HG02642 (cell line): Measurements from ENCODE around the gene TMPRSS13.

Source experiments
- ATAC-seq: cut with Tn5 transposase; IDR thresholded peaks from one replicate; pipeline ENCODE4 v1.9.1; 2021; ENCODE audit warnings: mild to moderate bottlenecking; ENCODE audit not compliant: unreplicated experiment, poor library complexity

The TMPRSS13 gene

DNA sequence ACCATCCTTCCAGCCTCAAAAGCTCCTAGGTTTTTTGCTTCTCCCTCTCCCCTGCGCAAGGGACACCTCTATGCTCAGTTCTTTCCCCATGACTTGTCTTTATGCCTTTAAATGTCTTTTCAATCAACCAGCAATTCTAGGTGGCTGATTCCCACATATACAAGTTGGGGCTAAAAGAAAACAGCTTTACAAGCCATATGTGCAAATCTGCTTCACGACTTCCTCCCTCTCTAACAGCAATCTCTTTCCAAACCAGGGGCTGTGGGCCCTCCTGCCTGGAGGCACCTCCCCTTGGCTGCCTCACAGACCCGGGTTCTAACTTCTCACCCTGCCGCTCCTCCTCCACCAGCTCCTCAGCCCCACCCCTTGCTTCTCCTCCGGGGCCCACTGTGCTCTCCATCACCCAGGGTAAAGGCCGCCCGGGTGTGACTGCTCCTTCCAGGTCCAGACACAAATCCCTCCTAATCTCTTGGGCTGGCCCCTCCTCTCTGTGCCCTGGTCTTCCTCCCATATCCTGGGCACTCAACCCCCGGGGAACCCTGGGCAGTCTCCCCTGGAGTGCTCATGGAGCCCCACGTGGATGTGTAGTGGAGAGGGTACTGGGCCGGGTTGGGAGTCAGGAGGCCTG lies 14.1 kb downstream of the TMPRSS13 start:
- ATAC-seq = no peak

DNA sequence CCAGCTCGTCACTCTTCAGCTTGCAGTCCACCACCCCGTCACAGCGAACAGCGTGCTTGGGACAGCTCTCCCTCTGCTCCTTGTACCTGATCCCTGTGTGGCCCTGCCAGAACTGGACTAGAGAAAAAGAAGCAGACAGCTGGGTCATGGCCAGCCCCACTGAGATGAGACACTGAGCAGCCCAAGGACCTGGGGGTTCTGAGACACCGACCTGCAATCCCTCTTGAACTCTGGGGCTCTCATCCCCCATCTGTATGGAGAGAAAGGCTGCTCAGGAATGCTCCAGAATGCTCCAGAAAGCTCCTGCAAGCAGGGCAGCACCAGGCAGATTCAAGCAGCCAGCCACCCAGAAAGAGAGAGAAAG lies 14.8 kb downstream of the TMPRSS13 start:
- no peak for ATAC-seq

DNA sequence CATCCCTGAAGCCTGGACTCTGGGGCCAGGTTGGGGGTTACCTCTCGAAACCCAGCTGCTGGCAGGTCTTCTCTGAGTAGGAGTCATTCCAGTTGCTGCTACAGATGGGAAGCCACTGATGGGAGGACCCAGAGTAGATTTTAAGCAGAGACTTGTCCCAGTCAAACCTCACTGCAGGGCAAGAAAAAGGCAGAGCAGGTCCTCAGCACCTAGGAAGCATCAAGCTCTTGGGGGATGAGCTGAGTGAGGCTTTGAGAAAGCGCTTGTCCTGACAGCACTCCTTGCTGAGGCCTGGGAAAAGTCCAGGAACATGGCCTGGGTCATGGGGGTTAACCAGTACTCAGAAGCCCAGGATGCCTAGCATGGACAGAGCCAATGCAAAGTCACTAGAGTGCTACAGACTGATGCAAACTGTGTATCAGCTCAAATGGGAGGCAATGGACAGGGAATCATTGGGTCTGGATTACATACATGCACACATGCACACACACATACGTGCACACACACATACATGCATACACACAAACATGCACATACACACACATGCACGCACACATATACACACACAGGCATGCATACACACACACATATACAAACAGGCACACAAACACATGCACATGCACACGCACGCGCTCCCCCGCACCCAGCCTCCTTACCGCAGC lies 15.3 kb downstream of the TMPRSS13 start:
- no peak for ATAC-seq

DNA sequence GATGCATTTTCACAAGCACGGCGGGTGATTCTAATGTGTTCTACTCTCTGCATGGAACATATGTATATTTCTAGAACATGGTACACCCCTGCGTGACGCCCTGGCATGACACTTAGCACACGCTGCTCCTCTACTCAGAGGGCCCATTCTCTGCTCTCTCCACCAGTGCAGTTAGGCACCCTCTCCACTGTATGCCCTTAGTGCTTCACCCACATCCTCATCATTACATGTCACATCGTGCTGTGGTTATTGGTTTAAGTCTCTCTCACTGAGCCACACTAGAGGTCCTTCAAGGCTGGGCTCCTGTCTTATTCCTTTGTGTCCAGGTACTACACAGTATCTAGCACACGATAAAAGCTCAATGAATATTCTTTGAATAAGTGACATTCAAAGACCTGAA lies 16.7 kb downstream of the TMPRSS13 start:
- no peak for ATAC-seq

DNA sequence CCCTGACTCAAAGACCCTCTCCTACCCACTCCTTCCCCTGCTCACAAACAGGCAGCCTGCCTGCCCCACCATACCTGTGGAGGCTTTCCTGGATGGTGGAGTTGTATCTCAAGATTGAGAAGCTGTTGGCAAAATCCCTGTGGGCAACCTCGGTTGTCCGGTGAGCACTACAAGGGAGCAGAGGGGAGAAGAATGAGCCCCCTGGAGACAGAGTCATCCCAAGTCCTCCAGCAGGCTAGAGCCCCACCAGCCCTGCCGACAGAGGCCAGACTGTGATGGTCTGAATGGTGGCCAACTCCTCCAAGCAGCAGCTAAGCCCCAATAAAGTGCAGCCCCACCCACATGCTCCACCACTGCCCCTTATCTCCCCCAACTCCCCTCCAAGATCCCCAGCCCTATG lies 17.5 kb downstream of the TMPRSS13 start:
- ATAC-seq = no peak

DNA sequence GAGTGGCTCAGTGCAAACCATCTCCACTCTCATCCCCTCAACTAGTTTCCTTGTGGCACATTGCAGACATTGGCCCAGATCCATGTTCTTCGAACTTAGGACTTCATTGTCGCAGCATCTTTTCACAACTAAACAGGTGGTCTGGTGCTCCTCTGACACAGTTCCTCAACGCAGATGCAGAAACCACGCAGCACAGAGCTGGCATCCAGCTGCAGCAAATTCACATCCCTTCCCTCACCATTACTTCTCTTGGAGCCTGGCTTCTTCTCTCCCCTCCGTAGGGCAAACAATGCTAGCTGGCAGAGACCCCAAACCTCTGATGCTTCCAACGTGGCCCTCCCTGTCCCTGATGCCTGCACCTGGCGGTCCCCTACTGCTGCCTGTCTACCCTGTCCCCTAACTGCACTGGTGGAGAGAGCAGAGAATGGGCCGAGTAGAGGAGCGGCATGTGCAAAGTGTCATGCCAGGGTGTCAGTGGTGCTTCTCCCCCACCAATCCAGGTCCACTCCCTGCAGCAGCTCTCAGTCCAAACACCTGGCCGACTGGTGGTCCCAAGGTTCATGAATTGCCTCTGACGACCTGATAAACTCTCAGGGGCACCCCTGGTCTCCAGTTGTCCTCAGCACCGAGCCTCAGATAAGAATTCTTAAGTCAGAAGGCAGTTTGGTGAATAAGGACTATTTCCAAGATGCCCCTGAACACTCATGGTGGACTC lies 18.1 kb downstream of the TMPRSS13 start:
- no peak for ATAC-seq

DNA sequence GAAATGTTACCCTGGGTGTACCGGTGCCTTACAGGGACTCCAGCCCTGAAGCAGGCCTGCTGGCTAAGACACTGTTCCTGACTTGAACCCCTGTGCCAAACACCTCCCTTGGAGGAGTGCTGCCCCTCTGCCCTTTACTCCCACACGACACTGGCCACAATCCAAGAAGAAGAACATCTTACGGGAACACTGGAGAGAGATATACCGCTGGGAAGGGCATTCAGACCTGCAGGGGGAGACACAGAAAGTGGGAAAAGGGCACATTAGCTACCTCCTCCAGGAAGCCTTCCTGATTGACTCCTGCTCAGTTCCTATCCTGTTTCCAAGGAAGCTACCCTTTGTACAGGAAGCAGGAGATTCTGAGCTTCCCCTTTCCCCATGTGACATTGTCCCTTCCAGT lies 18.7 kb downstream of the TMPRSS13 start:
- ATAC-seq = no peak

DNA sequence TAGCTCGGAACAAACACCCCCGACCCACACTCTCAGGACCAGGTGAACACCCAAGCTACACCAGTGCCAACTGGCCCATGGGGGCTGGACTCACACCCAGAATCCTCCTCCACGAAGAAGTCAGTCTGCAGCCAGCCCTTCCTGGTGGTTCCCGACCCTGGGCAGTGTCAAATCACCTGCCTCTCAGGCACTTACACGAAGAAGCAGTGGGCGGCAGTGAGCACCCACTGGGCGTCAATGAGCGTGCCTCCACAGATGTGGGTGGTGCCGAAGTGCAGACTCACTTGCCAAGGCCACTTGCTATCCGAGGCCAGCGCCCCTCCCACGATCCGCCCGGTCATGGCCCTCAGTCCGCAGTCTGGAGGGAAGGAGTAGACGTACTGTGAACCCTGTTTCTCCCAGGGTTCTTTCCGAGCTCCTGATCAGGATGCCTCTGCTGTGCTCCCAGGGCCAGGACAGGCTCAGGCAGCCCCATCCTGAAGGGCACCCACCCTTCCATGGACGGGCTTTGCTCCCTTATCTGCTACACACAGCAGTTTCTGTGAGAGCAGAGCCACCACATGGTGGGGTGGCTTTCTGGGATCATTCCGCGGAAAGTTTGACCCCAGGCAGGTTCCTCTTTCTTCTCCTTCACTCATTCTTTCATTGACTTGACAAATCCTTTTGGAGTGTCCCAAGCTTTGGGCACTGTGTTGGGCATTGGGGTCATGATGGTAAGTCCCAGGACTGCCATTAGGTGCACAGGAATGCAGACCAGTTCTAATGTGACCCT lies 19.4 kb downstream of the TMPRSS13 start:
- ATAC-seq = no peak

DNA sequence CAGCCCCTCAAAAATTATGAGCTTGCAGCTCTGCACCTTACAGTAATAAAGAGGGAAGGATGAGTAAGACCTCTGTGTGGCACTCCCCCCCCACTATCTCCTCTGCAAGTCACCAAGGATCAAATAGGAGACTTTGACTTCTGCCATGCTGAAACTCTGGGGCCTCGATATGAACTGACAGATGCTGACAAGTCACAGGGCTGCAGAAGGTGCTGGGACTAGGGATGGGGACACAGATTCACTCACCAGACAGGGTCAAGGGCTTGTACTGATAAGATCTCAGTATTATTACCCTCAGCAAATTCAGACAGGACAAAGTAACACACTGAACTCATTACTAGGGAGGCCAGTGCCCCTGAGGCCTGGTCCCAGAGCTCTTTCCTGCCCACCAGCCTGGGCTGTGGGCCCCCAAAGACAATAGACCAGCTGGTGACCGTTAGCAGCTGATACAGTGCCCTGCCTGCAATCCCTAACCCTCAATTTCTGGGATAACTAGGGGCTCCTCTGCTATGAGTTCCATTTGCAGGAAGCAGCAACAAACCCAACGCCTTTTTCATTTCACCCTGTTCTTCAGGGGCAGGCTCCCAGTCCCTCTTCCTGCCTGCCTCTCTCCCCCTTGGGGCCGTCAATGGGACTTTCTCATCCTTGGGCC lies 20.1 kb downstream of the TMPRSS13 start:
- ATAC-seq = no peak

DNA sequence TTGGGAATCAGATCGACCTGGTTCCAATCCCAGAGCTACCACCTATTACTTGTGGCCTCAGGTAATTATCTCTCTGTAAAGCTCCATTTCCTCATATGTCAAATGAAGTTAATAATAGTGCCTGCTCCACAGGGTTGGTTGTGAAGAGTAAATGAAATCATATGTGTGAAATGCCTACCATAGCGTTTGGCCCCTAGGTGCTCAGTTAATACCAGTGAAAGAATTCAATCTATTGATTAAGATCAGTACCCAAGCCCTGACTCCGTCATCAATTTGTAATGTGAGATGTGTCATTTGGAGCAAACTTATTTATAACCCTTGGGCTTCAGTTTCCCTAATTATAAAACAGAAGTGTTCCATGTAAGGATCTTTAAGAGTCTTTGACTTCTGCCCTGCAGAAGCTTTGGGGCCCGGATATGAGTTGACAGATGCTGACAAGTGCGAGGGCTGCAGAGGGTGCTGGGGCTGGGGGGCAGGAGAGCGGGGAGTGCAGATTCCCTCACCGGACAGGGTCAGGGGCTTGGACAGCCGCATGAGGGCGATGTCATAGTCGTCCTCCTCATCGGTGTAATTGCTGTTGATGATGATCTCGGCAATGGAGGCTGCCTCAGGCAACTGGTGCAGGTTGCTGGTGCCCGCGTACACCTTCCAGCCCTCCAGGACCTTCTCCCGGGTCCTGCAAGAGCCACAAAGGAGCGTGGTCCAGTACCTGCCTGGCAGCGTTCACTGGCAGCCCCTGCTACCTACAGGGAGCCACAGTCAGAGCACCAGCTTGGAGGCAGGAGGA lies 20.9 kb downstream of the TMPRSS13 start:
- no peak for ATAC-seq

DNA sequence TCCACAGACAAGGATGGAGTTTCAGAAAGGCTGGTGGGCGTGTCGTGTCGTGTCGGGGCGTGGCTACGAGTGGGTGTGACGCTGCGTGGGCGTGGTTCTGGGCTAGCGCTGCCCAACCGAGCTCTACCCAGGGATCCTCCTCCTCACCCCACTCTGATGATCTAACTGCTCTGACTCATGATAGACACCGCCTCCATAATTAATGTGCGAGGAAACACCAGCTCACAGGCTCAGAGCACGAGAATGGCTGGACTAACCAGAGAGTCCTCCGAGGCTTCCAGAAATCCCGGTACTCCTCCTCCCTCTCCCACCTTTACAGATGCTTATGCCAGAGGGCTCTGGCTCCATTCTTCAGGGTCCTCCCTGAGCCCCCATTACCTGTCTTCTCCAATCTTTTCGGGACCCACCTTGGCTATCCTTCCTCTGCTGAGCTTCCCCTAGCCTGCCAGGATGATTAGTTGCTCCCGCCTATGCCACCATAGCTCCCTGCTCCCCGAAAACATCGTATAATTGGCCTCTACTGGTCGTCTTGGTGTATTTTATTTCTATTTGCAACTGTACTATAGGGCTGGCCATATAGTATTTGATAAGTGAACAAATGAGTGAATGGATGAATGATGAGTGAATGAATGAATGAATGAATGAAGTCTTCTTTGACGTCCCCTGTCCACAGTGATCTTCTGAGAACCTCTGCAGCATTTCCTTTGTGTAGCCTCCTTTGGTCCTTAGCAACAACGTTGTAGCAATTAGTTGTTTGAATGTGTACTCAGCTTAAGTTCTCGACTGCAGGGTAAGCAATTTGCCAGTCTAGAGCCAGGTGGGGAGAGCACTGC lies 21.7 kb downstream of the TMPRSS13 start:
- ATAC-seq = peak; percentile 54

DNA sequence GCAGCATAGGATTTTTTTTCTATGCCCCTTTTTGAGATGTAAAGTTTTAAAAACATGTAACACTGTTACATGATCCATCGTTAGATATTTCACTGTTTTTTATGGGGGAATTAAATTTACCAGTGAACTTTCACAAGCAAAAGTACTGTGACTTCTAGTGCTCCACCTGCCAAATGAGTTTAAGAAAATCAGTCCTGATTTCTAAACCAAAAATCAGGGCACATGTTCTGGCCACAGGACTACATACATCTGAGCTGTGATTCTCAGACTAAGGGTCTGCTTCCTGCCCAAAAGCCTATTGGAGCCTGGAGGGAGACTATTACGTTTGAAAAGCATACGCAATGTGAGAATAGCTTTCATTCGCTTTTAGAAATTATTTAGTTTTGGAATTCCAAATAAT lies 22.5 kb downstream of the TMPRSS13 start:
- ATAC-seq = no peak

DNA sequence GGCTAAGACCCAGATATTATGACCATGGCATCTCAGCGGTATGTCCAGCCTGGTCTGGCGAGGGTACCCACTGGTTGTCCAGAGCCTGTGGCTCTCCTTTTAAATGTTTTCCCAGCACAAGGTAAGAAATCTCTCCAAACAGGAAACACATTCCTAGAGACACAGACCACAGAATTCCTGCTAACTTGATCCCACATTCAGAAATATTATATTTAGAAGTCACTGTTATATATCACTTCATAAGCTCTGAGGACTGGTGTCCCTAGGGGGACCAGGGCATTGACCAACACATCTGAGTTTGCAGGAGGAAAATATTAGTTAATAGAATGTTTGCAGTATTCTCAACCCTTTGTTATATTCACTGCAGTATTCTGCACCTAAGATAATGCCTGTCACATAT lies 23.1 kb downstream of the TMPRSS13 start:
- no peak for ATAC-seq

DNA sequence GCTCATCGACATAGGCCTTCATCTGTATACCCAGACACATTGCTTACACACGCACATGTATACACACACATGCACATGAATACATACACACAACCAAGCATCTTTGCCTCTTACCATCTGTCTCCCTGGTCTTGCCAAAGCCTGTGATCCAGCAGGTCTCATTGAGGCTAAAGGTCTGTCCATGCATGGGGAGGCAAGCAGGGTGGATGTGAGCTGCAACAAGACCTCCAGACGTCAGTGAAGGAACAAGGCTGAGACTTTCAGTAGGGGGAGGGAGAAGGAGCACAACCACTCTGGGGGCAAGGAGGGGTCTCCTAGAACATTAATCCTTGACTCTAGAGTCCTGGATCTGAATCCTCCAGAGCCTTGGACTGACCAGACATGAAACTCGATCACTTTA lies 23.7 kb downstream of the TMPRSS13 start:
- no peak for ATAC-seq

DNA sequence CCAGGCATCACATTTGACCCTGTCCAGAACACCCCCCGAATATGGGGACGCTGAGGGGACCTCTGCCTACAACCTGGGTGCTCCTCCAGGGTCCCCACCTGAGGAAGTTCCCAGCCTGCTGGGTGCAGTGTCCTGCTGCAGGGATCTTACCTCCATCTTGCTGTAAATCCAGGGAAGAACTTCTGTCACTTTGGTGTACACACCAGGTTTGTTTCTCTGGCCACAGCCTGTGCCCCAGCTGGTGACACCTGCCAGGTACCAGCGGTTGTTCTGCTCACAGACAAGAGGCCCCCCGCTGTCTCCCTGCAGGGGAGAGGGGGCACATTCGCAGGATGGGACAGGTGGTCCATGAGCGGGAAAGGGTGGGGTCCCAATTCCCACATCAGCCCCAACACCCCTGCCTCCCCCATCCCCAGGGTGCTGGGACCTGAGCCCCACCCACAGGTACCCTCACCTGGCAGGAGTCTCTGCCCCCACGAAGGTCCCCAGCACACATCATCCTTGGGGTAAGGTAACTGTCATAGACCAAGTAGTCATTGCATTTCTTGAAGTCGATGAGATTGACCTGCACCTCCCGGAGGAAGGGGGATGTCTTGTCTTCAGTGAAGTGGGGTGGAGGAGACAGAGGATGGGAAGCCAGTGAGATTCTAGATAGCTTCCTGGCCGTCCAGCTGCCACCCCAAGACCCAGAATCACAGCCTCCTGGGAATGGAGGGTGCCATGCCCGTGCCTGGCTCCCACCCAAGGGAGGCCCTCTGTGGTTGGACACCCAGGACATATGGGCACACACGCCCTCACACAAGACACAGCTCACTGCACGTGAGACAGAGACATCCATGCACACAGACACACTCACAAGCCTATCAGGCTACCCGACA lies 25.5 kb downstream of the TMPRSS13 start:
- ATAC-seq = no peak

DNA sequence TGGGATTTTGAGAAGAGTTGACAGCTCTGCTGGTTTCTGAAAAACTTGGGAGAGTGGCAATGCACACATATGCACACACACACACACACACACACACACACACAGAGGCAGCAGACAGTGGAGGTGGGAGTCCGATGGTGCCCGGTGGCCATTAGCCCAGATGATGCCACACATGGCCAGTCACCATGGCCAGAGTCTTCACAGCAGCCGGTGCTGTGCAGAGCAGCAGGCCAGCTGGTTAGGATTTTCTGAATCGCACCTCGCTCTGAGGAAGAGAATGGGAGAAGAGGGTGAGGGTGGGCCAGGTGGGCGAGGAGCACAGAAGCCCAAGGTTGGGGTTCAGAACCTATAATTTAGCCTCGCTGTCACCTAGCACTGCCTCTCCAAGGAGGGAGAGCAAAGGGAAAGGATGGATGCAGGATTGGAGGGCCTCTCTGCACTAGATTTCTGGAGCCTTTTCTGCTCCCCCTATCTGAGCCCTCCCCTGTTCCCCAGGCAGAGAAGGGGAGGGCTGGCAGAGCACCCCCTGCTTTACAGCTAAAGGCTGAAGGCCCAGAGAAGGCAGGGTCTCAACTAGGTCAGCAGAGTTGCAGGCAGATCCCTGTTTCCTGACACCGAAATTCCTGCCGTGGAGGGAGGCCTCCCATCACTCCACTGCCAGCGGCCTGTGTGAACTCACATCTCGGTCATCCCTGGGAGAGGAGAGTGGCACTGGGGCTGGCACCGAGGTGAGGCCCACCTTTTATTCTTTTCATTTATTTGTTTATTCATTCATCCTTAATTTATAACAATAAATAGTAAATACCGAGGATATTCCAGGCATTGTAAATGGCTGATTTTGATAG lies 27.0 kb downstream of the TMPRSS13 start:
- ATAC-seq = no peak

DNA sequence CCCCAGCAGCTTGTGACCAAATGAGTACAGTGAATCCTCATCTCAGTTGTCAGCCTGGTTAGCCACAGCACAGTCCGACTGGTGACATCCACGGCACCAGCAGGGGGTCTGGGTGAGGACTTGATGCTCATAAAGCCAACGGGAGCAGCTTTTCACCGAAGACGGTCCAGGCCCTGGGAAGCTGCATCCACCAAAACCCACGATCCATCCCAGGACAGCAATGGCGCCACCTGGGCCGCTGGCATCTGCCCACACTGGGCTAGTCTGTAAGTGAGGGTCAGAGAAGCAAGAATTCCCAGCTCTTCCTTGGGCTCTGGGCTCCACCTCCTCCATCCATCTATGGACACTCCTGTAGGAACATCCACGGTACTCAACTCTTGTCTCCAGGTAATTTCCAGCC lies 27.6 kb downstream of the TMPRSS13 start:
- ATAC-seq = no peak
